Islet of Langerhans (tissue), 1 donor: ENCODE measurements around the gene BIRC3.
A peak's percentile ranks its signal among the peaks of the same experiment; 100 is the strongest.
"Not testable (repeated sequence)": the region's sequence is repeated elsewhere in the genome, so short reads cannot be mapped to it uniquely, and the experiment has no call there.

ENCODE experiments used
- FAIRE-seq: peaks from one replicate; lab custom pipeline; 2011; peaks lifted over from hg19 to GRCh38; lab: Jason Lieb, UNC

Gene BIRC3

GRCh38 chr11:102328748-102329147 lies 11.5 kb downstream of the BIRC3 start:
- no peak for FAIRE-seq

- no peak for FAIRE-seq
Observed at GRCh38 chr11:102330231-102330630, 12.9 kb downstream of the BIRC3 start.

- no peak for FAIRE-seq
Observed at GRCh38 chr11:102331341-102331740, 14.1 kb downstream of the BIRC3 start.

- no peak for FAIRE-seq
Observed at GRCh38 chr11:102332611-102332994, 15.3 kb downstream of the BIRC3 start.

GRCh38 chr11:102338479-102339010 lies 21.3 kb downstream of the BIRC3 start:
- FAIRE-seq: no peak

- FAIRE-seq: not testable (repeated sequence)
Observed at GRCh38 chr11:102341311-102341710, 24.0 kb downstream of the BIRC3 start.

GRCh38 chr11:102341844-102342318 lies 24.6 kb downstream of the BIRC3 start:
- FAIRE-seq: peak; percentile 93

- FAIRE-seq: no peak
Observed at GRCh38 chr11:102343809-102344208, 26.5 kb downstream of the BIRC3 start.

GRCh38 chr11:102345904-102346303 lies 28.6 kb downstream of the BIRC3 start:
- FAIRE-seq: no peak

- FAIRE-seq: peak; percentile 45
Observed at GRCh38 chr11:102346456-102346747, 29.1 kb downstream of the BIRC3 start.

- no peak for FAIRE-seq
Observed at GRCh38 chr11:102346748-102347461, 29.6 kb downstream of the BIRC3 start, which contains the start of gene BIRC2. TSS of gene BIRC2 (plus strand) at chr11:102347214. CDS start at chr11:102349855, 2,641 bp downstream.

GRCh38 chr11:102347462-102348370 lies 30.4 kb downstream of the BIRC3 start:
- peak; percentile 21 for FAIRE-seq

- FAIRE-seq: no peak
Observed at GRCh38 chr11:102357116-102357515, 39.8 kb downstream of the BIRC3 start.

GRCh38 chr11:102359372-102359771 lies 42.1 kb downstream of the BIRC3 start:
- no peak for FAIRE-seq

- FAIRE-seq: no peak
Observed at GRCh38 chr11:102360681-102361080, 43.4 kb downstream of the BIRC3 start.

GRCh38 chr11:102361086-102362031 lies 44.1 kb downstream of the BIRC3 start:
- no peak for FAIRE-seq

- no peak for FAIRE-seq
Observed at GRCh38 chr11:102364991-102365390, 47.7 kb downstream of the BIRC3 start.

- peak; percentile 5 for FAIRE-seq
Observed at GRCh38 chr11:102367364-102367763, 50.1 kb downstream of the BIRC3 start.

GRCh38 chr11:102368472-102368871 lies 51.2 kb downstream of the BIRC3 start:
- FAIRE-seq: no peak

GRCh38 chr11:102374633-102375424 lies 57.5 kb downstream of the BIRC3 start:
- not testable (repeated sequence) for FAIRE-seq
